Lower lobe of right lung (tissue), 2 donors: ENCODE measurements around the gene PHF13. TPM values are rescaled to one million over a fixed set of nuclear protein-coding genes. Genes with fewer than 3 reads are reported as not detected.

Experiments used
- ATAC-seq, 2 donors: fragments of 200-7000 bp; cut with Tn5 transposase; one replicate each; pipeline ENCODE4 v1.9.1; 2020 to 2022; ENCODE audit warnings: mild to moderate bottlenecking in 2 of 2, moderate library complexity in 2 of 2
- DNase-seq: peaks from one replicate; pipeline ENCODE4 v3.0.0-alpha.2; 2020
- H3K27ac ChIP-seq: fragments of 200-600 bp; one replicate; pipeline ENCODE4 v1.8.0; 2022
- H3K27me3 ChIP-seq: fragments of 200-600 bp; one replicate; pipeline ENCODE4 v1.8.0; 2022; ENCODE audit warnings: low read depth
- H3K36me3 ChIP-seq: fragments of 200-600 bp; one replicate; pipeline ENCODE4 v1.8.0; 2022; ENCODE audit warnings: mild to moderate bottlenecking
- H3K4me1 ChIP-seq: fragments of 200-600 bp; one replicate; pipeline ENCODE4 v1.8.0; 2022
- H3K4me3 ChIP-seq: fragments of 200-600 bp; one replicate; pipeline ENCODE4 v1.8.0; 2022; ENCODE audit warnings: mild to moderate bottlenecking
- H3K9me3 ChIP-seq: fragments of 200-600 bp; one replicate; pipeline ENCODE4 v1.8.0; 2022
- CTCF ChIP-seq: fragments of 200-600 bp; IDR thresholded peaks from one replicate; pipeline ENCODE4 v1.8.0; 2022; ENCODE audit warnings: antibody characterized with exemption, mild to moderate bottlenecking
- intact Hi-C: fragments of 100-400 bp; cut with DNase I; formaldehyde crosslinking; loops from one replicate; pipeline ENCODE4 v1.11.0; 2022
- total RNA-seq: library from RNA; stranded (reverse); fragmentation: NEBNext Ultra II Directional; extraction: Animal tissue kit (Norgen Biotek cat#: 25700); gene quantifications from one replicate; pipeline ENCODE4 v1.2.1, GENCODE V29; 2021
- donor health status: DM: no; HTN: yes; CAD: no; lungs with severe emphysema.

Gene PHF13
- total RNA-seq, 1 donor from 2014 or later, result 10.2 TPM

- DNase-seq, result no peak
- intact Hi-C loops, result no loop called here
- no peak for ATAC-seq
- peaks cover 25% of the 10 kb centered on the region for H3K4me1 ChIP-seq
- no peak overlapping the region for H3K27ac ChIP-seq
- TF ChIP-seq CTCF, result no peak
- H3K27me3 ChIP-seq, result no peaks in the 10 kb centered on the region
- no peaks in the 10 kb centered on the region for H3K9me3 ChIP-seq
- peaks cover 52% of the 10 kb centered on the region for H3K36me3 ChIP-seq
- no peak overlapping the region for H3K4me3 ChIP-seq
These were observed 9.0 kb downstream of the PHF13 start for GRCh38 chr1:6622396-6623152.

GRCh38 chr1:6623269-6623965, 9.9 kb downstream of the PHF13 start:
- Histone ChIP-seq H3K9me3 (no peaks in the 10 kb centered on the region), H3K36me3 (peaks cover 53% of the 10 kb centered on the region), H3K27ac (no peak overlapping the region), H3K4me1 (peaks cover 25% of the 10 kb centered on the region), H3K27me3 (no peaks in the 10 kb centered on the region), H3K4me3 (no peak overlapping the region)
- DNase-seq (no peak), ATAC-seq (no peak)
- TF ChIP-seq CTCF, result no peak
- intact Hi-C loops, result no loop called here

- Histone ChIP-seq H3K27me3 (no peaks in the 10 kb centered on the region), H3K4me3 (peak within 1 kb of the TSS; percentile 91), H3K9me3 (no peaks in the 10 kb centered on the region), H3K4me1 (peaks cover 25% of the 10 kb centered on the region), H3K27ac (peak within 1 kb of the TSS; percentile 85), H3K36me3 (peaks cover 59% of the 10 kb centered on the region)
- intact Hi-C loops, result no loop called here
- peak; percentile 95 to 97 for ATAC-seq
- peak; percentile 91 for DNase-seq
- TF ChIP-seq CTCF, result peak; percentile 24
These were observed 11.4 kb downstream of the PHF13 start, which contains the start of gene THAP3 for GRCh38 chr1:6624710-6625583. Gene THAP3 (plus strand): TSS chr1:6624868. CDS start chr1:6625219, 351 bp downstream.

- ATAC-seq, result peak in 1 of 2 donors; percentile 4
- intact Hi-C loops, result no loop called here
These were observed 12.1 kb downstream of the PHF13 start for GRCh38 chr1:6625584-6626149.

More at GRCh38 chr1:6625584-6626149, 12.1 kb downstream of the PHF13 start:
- Histone ChIP-seq H3K27me3 (no peaks in the 10 kb centered on the region), H3K4me3 (peak overlapping the region; percentile 91), H3K27ac (peak overlapping the region; percentile 85), H3K9me3 (no peaks in the 10 kb centered on the region), H3K4me1 (peaks cover 25% of the 10 kb centered on the region), H3K36me3 (peaks cover 59% of the 10 kb centered on the region)
- TF ChIP-seq CTCF, result no peak
- DNase-seq, result no peak
